Activated T-helper 17 cell treated with anti-CD3 and anti-CD28 coated beads, Interleukin-2, amount 50 U/mL, for 72 hours (primary cell): ENCODE data around the gene ALPK3. TPM values are rescaled to one million over a fixed set of nuclear protein-coding genes. Genes with fewer than 3 reads are reported as not detected.

Experiments
- ATAC-seq: fragments of 150-1000 bp; cut with Tn5 transposase; replicated peaks from 2 replicates; pipeline ENCODE4 v1.10.0; 2021; ENCODE audit warnings: mild to moderate bottlenecking, moderate library complexity
- H3K27ac Mint-ChIP-seq: one replicate; pipeline ENCODE4 v1.8.0; 2022; ENCODE audit warnings: mixed read lengths
- H3K27me3 Mint-ChIP-seq: one replicate; pipeline ENCODE4 v1.8.0; 2022; ENCODE audit warnings: mixed read lengths
- H3K36me3 Mint-ChIP-seq: one replicate; pipeline ENCODE4 v1.8.0; 2022; ENCODE audit warnings: low read depth, mild to moderate bottlenecking, mixed read lengths
- H3K4me1 Mint-ChIP-seq: one replicate; pipeline ENCODE4 v1.8.0; 2022; ENCODE audit warnings: mixed read lengths
- H3K4me3 Mint-ChIP-seq: one replicate; pipeline ENCODE4 v1.8.0; 2022; ENCODE audit warnings: mild to moderate bottlenecking, mixed read lengths
- H3K9me3 Mint-ChIP-seq: one replicate; pipeline ENCODE4 v1.8.0; 2022; ENCODE audit warnings: mixed read lengths
- total RNA-seq, 2 donors: library from RNA; stranded (reverse); gene quantifications; one replicate each; pipeline ENCODE4 v1.2.3, GENCODE V29; 2022

Gene ALPK3, protein sequence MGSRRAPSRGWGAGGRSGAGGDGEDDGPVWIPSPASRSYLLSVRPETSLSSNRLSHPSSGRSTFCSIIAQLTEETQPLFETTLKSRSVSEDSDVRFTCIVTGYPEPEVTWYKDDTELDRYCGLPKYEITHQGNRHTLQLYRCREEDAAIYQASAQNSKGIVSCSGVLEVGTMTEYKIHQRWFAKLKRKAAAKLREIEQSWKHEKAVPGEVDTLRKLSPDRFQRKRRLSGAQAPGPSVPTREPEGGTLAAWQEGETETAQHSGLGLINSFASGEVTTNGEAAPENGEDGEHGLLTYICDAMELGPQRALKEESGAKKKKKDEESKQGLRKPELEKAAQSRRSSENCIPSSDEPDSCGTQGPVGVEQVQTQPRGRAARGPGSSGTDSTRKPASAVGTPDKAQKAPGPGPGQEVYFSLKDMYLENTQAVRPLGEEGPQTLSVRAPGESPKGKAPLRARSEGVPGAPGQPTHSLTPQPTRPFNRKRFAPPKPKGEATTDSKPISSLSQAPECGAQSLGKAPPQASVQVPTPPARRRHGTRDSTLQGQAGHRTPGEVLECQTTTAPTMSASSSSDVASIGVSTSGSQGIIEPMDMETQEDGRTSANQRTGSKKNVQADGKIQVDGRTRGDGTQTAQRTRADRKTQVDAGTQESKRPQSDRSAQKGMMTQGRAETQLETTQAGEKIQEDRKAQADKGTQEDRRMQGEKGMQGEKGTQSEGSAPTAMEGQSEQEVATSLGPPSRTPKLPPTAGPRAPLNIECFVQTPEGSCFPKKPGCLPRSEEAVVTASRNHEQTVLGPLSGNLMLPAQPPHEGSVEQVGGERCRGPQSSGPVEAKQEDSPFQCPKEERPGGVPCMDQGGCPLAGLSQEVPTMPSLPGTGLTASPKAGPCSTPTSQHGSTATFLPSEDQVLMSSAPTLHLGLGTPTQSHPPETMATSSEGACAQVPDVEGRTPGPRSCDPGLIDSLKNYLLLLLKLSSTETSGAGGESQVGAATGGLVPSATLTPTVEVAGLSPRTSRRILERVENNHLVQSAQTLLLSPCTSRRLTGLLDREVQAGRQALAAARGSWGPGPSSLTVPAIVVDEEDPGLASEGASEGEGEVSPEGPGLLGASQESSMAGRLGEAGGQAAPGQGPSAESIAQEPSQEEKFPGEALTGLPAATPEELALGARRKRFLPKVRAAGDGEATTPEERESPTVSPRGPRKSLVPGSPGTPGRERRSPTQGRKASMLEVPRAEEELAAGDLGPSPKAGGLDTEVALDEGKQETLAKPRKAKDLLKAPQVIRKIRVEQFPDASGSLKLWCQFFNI (N-terminal part only)
- 1 to 10 TPM in 1 of 2 donors, under 1 TPM in 1; 0.29 to 1.1 TPM for total RNA-seq

DNA sequence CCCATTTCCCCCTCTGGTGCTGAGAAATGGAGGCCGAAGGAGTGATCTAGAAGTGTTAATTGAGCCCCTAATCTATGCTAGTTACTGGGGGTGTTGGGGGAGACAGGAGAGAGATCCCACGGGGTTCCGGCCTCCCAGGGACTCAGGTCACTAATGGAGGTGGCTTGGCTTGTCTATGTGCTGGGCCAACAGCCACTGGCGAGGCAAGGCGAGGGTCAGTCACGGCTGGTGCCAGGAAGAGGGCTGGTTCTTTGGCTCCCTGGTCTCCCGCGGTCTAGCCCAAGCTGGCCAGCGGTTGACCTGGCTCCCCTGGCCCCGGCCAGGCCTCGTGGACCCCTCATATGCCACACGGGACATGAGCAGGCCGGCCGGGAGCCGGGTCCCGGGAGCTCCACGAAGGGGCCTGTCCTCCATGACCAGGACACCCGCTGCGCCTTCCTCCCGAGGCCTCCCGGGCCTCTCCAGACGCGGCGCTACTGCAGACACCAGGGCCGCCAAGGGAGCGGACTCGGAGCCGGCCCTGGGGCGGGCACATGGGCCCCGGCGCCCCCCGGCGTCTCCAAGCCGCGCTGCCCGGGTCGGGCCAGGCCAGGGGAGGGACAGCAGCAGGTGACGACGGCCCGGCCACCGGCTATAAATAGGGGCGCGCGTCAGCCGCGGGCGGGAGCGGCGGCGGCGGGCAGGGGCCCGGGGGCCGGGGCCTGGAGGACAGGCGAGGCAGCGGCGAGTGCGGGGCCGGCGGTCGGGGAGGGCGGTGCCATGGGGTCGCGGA is at the start of gene ALPK3:
ALPK3 (plus strand) TSS at position 663 of the 772 bp plus-strand sequence; CDS start at position 760, 97 bp downstream.
- H3K4me1 Mint-ChIP-seq: peaks cover 12% of the 10 kb centered on the region
- no peaks in the 10 kb centered on the region for H3K36me3 Mint-ChIP-seq
- ATAC-seq: no peak
- no peaks in the 10 kb centered on the region for H3K9me3 Mint-ChIP-seq
- no peak within 1 kb of the TSS for H3K4me3 Mint-ChIP-seq
- H3K27ac Mint-ChIP-seq: peak within 1 kb of the TSS; percentile 18
- H3K27me3 Mint-ChIP-seq: peaks cover 10% of the 10 kb centered on the region

DNA sequence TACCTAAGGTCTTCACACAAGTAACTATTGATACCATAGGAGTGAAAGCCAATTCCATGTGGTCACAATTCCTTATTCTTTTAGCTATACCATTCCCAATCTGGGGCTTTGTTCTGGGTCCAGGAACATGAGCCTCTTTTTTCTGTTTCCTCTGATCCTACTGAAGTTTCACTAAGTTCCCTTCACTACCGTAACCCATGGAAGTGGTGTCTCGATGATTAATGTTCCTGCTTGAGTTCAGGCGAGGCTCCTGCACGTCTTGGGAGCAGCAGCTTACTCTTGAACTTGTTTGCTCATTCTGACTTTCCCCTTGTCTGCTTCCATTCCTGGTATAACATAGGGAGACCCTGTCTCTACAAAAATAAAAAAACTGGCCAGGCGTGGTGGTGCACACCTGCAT is 45.1 kb upstream of the ALPK3 start:
- H3K9me3 Mint-ChIP-seq: no peaks in the 10 kb centered on the region
- no peaks in the 10 kb centered on the region for H3K27me3 Mint-ChIP-seq
- H3K36me3 Mint-ChIP-seq: peaks cover 76% of the 10 kb centered on the region
- no peak overlapping the region for H3K27ac Mint-ChIP-seq
- no peak for ATAC-seq
- peaks cover 24% of the 10 kb centered on the region for H3K4me1 Mint-ChIP-seq
- no peak overlapping the region for H3K4me3 Mint-ChIP-seq

DNA sequence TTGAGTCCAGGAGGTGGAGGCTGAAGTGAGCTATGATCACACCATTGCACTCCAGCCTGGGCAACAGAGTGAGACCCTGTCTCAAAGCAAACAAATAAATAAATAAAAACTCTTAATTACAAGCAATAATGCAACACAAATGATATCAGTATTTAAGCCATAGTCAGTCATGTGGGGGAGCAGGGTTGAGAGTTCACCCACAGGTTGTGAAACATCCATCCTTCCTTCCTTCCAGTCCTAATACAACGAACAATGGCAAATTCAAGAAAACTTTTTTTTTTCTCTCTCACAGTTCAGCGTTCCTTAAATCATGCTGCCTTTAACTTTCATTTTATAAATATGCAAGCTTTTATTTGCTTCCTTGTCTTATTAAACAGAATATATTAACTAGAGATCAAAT is 44.7 kb upstream of the ALPK3 start:
- peaks cover 71% of the 10 kb centered on the region for H3K36me3 Mint-ChIP-seq
- H3K27me3 Mint-ChIP-seq: no peaks in the 10 kb centered on the region
- no peaks in the 10 kb centered on the region for H3K9me3 Mint-ChIP-seq
- H3K4me1 Mint-ChIP-seq: peaks cover 24% of the 10 kb centered on the region
- no peak overlapping the region for H3K4me3 Mint-ChIP-seq
- H3K27ac Mint-ChIP-seq: no peak overlapping the region
- no peak for ATAC-seq

DNA sequence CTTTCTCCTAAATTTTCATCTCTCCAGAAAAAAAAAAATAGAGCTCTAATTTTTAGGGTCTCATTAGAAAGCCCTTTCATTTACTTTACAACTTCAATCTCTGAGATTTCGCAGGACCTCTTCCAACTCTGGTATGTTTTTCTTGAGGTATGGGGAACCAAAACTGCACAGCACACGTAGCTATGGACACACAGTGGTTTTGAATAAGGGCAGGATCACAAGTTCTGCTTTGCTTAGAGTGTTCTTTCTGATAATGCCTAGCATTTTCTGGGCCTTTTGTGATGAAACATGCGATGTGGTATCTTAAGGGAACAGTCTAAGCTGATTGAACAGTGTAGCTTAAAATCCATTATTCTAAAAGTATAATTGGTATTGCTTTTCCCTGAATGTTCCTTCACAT is 43.4 kb upstream of the ALPK3 start:
- H3K36me3 Mint-ChIP-seq: peaks cover 70% of the 10 kb centered on the region
- H3K4me1 Mint-ChIP-seq: peaks cover 26% of the 10 kb centered on the region
- no peaks in the 10 kb centered on the region for H3K9me3 Mint-ChIP-seq
- no peaks in the 10 kb centered on the region for H3K27me3 Mint-ChIP-seq
- ATAC-seq: no peak
- no peak overlapping the region for H3K4me3 Mint-ChIP-seq
- H3K27ac Mint-ChIP-seq: peak overlapping the region; percentile 7

DNA sequence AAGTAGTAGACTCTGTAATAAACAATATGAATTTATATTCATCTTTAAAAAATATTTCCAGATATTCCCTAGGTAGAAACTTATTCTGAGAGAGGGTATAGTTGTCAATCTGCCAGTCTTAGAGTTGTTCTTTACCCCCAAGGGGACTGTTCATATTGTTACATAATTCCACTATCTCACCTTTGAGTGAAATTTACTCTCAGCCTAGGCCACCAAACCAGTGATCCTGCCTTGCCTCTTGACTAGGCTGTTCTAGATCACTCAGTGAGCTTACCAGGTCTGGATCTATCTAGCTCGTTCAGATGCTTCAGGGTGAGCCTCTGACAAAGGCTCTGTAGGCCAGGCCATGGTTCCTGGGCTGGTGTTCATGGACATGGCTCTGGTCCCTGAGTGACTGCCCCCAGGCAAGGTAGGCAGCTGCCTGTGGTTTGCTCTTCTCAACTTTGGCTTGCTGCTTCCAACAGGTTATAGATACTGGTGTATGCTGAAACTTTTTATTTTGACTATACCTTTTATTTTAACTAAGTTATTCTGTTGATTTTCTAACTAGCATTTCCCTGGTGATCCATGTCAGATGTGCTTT is 41.2 kb upstream of the ALPK3 start:
- ATAC-seq: no peak
- H3K4me1 Mint-ChIP-seq: peaks cover 20% of the 10 kb centered on the region
- H3K36me3 Mint-ChIP-seq: peaks cover 63% of the 10 kb centered on the region
- H3K27me3 Mint-ChIP-seq: no peaks in the 10 kb centered on the region
- H3K4me3 Mint-ChIP-seq: no peak overlapping the region
- H3K27ac Mint-ChIP-seq: no peak overlapping the region
- H3K9me3 Mint-ChIP-seq: no peaks in the 10 kb centered on the region

DNA sequence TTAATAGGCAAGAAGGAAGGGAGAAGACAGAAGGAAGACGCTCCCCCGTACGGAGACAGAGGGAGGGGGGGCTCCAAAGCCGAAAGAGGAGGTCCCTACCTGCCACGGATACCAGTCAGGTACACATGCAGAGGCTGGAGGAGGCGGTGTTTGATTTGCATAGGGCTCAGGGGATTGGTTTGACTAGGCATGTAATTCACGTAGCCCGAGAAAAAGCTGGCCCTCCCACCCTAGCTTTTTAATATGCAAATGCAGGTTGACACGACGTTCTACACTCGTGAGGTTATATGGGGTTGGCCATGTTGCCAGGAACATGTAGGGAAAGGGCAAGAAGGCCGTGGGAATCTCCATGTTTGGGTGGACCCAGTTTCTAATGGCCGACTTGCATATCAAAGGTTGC is 39.0 kb upstream of the ALPK3 start:
- no peak for ATAC-seq
- no peaks in the 10 kb centered on the region for H3K27me3 Mint-ChIP-seq
- H3K4me1 Mint-ChIP-seq: peaks cover 12% of the 10 kb centered on the region
- no peaks in the 10 kb centered on the region for H3K9me3 Mint-ChIP-seq
- no peak overlapping the region for H3K27ac Mint-ChIP-seq
- peaks cover 71% of the 10 kb centered on the region for H3K36me3 Mint-ChIP-seq
- no peak overlapping the region for H3K4me3 Mint-ChIP-seq

DNA sequence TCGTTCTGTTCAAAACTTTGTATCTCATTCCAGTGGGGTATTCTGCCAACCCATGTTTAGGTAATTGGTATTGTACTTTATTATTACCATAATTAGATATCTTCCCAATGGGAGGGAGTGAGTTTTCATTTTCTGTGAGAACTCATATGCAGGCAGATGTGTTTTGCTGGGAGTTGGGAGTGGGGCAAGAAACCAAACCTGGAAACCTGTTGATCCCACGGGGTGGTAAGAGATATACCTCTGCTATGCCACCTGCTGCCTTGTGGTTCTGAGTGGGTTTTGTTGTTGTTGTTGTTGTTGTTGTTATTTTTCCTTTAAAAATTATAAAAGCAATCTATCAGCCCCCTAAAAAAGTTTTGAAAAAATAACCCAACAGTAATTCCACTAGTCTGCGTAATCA is 36.7 kb upstream of the ALPK3 start:
- no peaks in the 10 kb centered on the region for H3K9me3 Mint-ChIP-seq
- H3K4me1 Mint-ChIP-seq: peaks cover 15% of the 10 kb centered on the region
- no peak overlapping the region for H3K27ac Mint-ChIP-seq
- peaks cover 76% of the 10 kb centered on the region for H3K36me3 Mint-ChIP-seq
- no peak for ATAC-seq
- no peaks in the 10 kb centered on the region for H3K27me3 Mint-ChIP-seq
- H3K4me3 Mint-ChIP-seq: no peak overlapping the region

DNA sequence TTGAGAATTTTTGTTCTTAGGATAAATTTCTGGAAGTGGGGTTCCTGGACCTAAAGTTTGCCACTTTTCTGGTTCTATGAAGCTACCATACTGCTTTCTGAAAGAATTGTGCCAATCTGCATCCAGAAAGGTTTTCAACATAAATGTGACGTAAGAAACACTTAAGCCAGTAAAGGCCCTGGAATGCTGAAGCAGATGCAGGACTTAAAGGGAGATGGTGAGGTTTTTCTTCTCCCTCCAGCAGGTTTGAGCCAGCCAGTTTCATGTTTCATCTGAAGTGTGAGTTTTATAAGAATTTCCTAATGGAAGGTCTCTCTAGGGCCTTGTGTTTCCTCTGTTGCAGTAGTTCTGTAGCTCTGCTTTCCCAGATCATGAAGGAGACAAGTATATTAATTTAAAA is 35.7 kb upstream of the ALPK3 start:
- ATAC-seq: no peak
- peaks cover 15% of the 10 kb centered on the region for H3K4me1 Mint-ChIP-seq
- no peaks in the 10 kb centered on the region for H3K9me3 Mint-ChIP-seq
- peaks cover 77% of the 10 kb centered on the region for H3K36me3 Mint-ChIP-seq
- no peak overlapping the region for H3K27ac Mint-ChIP-seq
- H3K27me3 Mint-ChIP-seq: no peaks in the 10 kb centered on the region
- H3K4me3 Mint-ChIP-seq: no peak overlapping the region

DNA sequence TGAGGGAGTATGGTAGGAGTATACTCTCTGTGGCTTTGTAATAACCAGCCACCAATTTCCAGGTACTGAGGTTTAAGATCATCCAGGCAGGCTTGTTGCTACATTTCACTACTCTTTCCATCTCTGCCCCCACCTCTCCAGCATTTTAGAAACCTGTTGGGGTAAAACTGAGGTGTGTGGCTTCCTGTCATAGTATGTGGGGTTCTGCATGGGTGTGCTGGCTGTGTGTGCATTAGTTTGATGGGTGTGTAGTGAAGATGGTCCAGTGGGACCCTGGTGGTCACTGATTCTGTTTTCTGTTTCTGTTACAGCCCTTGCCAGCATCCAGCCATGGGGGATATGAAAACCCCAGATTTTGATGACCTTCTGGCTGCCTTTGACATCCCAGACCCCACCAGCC is 34.8 kb upstream of the ALPK3 start:
- no peak overlapping the region for H3K4me3 Mint-ChIP-seq
- H3K36me3 Mint-ChIP-seq: peaks cover 82% of the 10 kb centered on the region
- H3K9me3 Mint-ChIP-seq: no peaks in the 10 kb centered on the region
- ATAC-seq: peak; percentile 39
- H3K27ac Mint-ChIP-seq: peak overlapping the region; percentile 46
- peaks cover 16% of the 10 kb centered on the region for H3K4me1 Mint-ChIP-seq
- no peaks in the 10 kb centered on the region for H3K27me3 Mint-ChIP-seq

DNA sequence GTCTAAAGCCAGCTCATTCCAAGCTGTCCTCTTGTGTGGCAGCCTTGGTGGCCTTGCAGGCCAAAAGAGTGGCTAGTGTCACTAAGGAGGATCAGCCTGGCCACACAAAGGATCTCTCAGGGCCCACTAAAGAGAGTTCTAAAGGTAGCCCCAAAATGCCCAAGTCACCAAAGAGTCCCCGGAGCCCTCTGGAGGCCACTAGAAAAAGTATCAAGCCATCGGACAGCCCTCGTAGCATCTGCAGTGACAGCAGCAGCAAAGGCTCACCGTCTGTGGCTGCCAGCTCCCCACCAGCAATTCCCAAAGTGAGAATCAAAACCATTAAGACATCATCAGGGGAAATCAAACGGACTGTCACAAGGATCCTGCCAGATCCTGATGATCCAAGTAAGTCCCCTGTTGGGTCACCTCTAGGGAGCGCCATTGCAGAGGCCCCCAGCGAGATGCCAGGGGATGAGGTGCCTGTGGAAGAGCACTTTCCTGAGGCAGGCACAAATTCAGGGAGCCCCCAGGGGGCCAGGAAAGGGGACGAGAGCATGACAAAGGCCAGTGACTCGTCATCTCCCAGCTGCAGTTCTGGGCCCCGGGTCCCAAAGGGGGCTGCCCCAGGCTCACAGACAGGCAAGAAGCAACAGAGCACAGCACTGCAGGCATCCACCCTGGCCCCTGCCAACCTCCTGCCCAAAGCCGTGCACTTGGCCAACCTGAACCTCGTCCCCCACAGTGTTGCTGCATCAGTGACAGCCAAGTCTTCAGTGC is 33.5 kb upstream of the ALPK3 start:
- H3K4me3 Mint-ChIP-seq: no peak overlapping the region
- no peak for ATAC-seq
- peak overlapping the region; percentile 52 for H3K27ac Mint-ChIP-seq
- peaks cover 85% of the 10 kb centered on the region for H3K36me3 Mint-ChIP-seq
- no peaks in the 10 kb centered on the region for H3K9me3 Mint-ChIP-seq
- H3K27me3 Mint-ChIP-seq: no peaks in the 10 kb centered on the region
- peaks cover 24% of the 10 kb centered on the region for H3K4me1 Mint-ChIP-seq

DNA sequence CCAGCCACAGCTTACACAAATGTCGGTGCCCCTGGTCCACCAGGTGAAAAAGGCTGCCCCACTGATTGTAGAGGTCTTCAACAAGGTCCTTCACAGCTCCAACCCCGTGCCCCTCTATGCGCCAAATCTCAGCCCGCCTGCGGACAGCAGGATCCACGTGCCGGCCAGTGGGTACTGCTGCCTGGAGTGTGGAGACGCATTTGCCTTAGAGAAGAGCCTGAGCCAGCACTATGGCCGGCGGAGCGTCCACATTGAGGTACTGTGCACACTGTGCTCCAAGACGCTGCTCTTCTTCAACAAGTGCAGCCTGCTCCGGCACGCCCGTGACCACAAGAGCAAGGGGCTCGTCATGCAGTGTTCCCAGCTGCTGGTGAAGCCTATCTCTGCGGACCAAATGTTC is 32.9 kb upstream of the ALPK3 start:
- no peak overlapping the region for H3K4me3 Mint-ChIP-seq
- H3K27me3 Mint-ChIP-seq: no peaks in the 10 kb centered on the region
- H3K9me3 Mint-ChIP-seq: no peaks in the 10 kb centered on the region
- H3K4me1 Mint-ChIP-seq: peaks cover 24% of the 10 kb centered on the region
- no peak overlapping the region for H3K27ac Mint-ChIP-seq
- ATAC-seq: no peak
- peaks cover 87% of the 10 kb centered on the region for H3K36me3 Mint-ChIP-seq

DNA sequence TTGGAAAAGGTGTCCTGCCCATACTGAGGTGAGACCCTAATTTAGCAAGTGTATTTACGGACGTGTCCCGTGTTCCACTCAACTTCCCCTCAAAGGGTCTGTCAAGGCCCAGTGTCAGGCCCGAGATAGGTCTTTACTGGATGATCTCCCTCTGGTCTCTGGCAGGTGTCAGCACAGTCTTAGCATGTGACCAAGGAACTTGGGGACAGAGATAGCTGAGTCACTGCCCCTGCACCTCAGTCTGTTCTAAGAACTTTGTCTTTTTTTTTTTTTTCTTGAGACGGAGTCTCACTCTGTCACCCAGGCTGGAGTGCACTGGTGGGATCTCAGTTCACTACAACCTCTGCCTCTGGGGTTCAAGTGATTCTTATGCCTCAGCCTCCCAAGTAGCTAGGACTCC is 32.1 kb upstream of the ALPK3 start:
- Mint-ChIP-seq H3K36me3 (peaks cover 89% of the 10 kb centered on the region), H3K27me3 (no peaks in the 10 kb centered on the region), H3K9me3 (no peaks in the 10 kb centered on the region), H3K4me3 (no peak overlapping the region), H3K27ac (no peak overlapping the region), H3K4me1 (peaks cover 19% of the 10 kb centered on the region)
- ATAC-seq: peak; percentile 76

DNA sequence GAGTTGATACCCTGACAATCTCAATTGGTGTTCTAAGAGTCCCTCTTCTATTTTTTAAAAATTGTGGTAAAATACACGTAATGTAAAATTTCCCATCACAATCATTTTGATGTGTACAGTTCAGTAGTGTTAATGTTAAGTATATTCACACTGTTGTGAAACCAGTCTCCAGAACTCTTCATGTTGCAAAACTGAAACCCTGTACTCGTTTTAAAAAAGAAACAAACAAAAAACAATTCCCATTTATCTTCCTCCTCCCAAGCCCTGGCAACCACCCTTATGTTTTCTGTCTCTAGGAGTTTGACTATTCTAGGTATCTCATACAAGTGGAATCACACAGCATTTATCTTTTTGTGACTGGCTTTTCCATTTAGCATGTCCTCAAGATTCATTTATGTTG is 28.7 kb upstream of the ALPK3 start:
- Mint-ChIP-seq H3K4me3 (no peak overlapping the region), H3K9me3 (no peaks in the 10 kb centered on the region), H3K36me3 (peaks cover 95% of the 10 kb centered on the region), H3K4me1 (peaks cover 27% of the 10 kb centered on the region), H3K27ac (peak overlapping the region; percentile 49), H3K27me3 (no peaks in the 10 kb centered on the region)
- peak; percentile 19 for ATAC-seq
